ENCODE results near the gene MYH6. TPM values are rescaled to one million over a fixed set of nuclear protein-coding genes. Genes with fewer than 3 reads are reported as not detected.

MYH6 gene
- total RNA-seq, 2 donors from 2014 or later = 0.71 to 0.82 TPM

GRCh38 chr14:23359722-23360447, 48.2 kb downstream of the MYH6 start:
- Mint-ChIP-seq H3K9me3 (no peaks in the 10 kb centered on the region), H3K4me1 (no peaks in the 10 kb centered on the region), H3K27ac (no peak overlapping the region), H3K27me3 (peaks cover 19% of the 10 kb centered on the region), H3K36me3 (ENCODE audit: low read depth) (no peaks in the 10 kb centered on the region), H3K4me3 (no peak overlapping the region)
- no peak for ATAC-seq (replicated peaks)

- H3K27ac Mint-ChIP-seq = no peak overlapping the region
- no peaks in the 10 kb centered on the region for H3K9me3 Mint-ChIP-seq
- no peak for ATAC-seq (replicated peaks)
- no peaks in the 10 kb centered on the region for H3K36me3 Mint-ChIP-seq (ENCODE audit: low read depth)
- H3K4me3 Mint-ChIP-seq = no peak overlapping the region
- H3K27me3 Mint-ChIP-seq = peaks cover 15% of the 10 kb centered on the region
- no peaks in the 10 kb centered on the region for H3K4me1 Mint-ChIP-seq
Observed at GRCh38 chr14:23359167-23359626, 48.9 kb downstream of the MYH6 start.

GRCh38 chr14:23358553-23359166, 49.4 kb downstream of the MYH6 start:
- no peak overlapping the region for H3K27ac Mint-ChIP-seq
- H3K4me1 Mint-ChIP-seq = no peaks in the 10 kb centered on the region
- no peak overlapping the region for H3K4me3 Mint-ChIP-seq
- ATAC-seq (replicated peaks) = no peak
- no peaks in the 10 kb centered on the region for H3K9me3 Mint-ChIP-seq
- H3K36me3 Mint-ChIP-seq (ENCODE audit: low read depth) = no peaks in the 10 kb centered on the region
- peaks cover 21% of the 10 kb centered on the region for H3K27me3 Mint-ChIP-seq

GRCh38 chr14:23358042-23358441, 50.0 kb downstream of the MYH6 start:
- Mint-ChIP-seq H3K4me3 (no peak overlapping the region), H3K36me3 (ENCODE audit: low read depth) (no peaks in the 10 kb centered on the region), H3K9me3 (no peaks in the 10 kb centered on the region), H3K4me1 (peaks cover 6% of the 10 kb centered on the region), H3K27ac (no peak overlapping the region), H3K27me3 (peaks cover 26% of the 10 kb centered on the region)
- ATAC-seq (replicated peaks) = no peak

- Mint-ChIP-seq H3K27me3 (peaks cover 28% of the 10 kb centered on the region), H3K4me3 (no peak overlapping the region), H3K9me3 (no peaks in the 10 kb centered on the region), H3K36me3 (ENCODE audit: low read depth) (no peaks in the 10 kb centered on the region), H3K27ac (no peak overlapping the region), H3K4me1 (peaks cover 8% of the 10 kb centered on the region)
- no peak for ATAC-seq (replicated peaks)
Observed at GRCh38 chr14:23357261-23357660, 50.8 kb downstream of the MYH6 start.

- Mint-ChIP-seq H3K27me3 (peaks cover 28% of the 10 kb centered on the region), H3K4me1 (peaks cover 8% of the 10 kb centered on the region), H3K9me3 (no peaks in the 10 kb centered on the region), H3K27ac (no peak overlapping the region), H3K36me3 (ENCODE audit: low read depth) (no peaks in the 10 kb centered on the region), H3K4me3 (no peak overlapping the region)
- no peak for ATAC-seq (replicated peaks)
Observed at GRCh38 chr14:23356662-23357061, 51.4 kb downstream of the MYH6 start.

GRCh38 chr14:23355871-23356435, 52.1 kb downstream of the MYH6 start:
- Mint-ChIP-seq H3K27ac (no peak overlapping the region), H3K36me3 (ENCODE audit: low read depth) (no peaks in the 10 kb centered on the region), H3K4me1 (peaks cover 8% of the 10 kb centered on the region), H3K27me3 (peaks cover 31% of the 10 kb centered on the region), H3K9me3 (no peaks in the 10 kb centered on the region), H3K4me3 (no peak overlapping the region)
- no peak for ATAC-seq (replicated peaks)

GRCh38 chr14:23354990-23355389, 53.1 kb downstream of the MYH6 start:
- no peaks in the 10 kb centered on the region for H3K9me3 Mint-ChIP-seq
- ATAC-seq (replicated peaks) = no peak
- H3K36me3 Mint-ChIP-seq (ENCODE audit: low read depth) = no peaks in the 10 kb centered on the region
- H3K4me1 Mint-ChIP-seq = peaks cover 8% of the 10 kb centered on the region
- no peak overlapping the region for H3K4me3 Mint-ChIP-seq
- H3K27me3 Mint-ChIP-seq = peaks cover 31% of the 10 kb centered on the region
- no peak overlapping the region for H3K27ac Mint-ChIP-seq

- peaks cover 8% of the 10 kb centered on the region for H3K4me1 Mint-ChIP-seq
- ATAC-seq (replicated peaks) = no peak
- H3K27me3 Mint-ChIP-seq = peaks cover 31% of the 10 kb centered on the region
- no peaks in the 10 kb centered on the region for H3K36me3 Mint-ChIP-seq (ENCODE audit: low read depth)
- no peaks in the 10 kb centered on the region for H3K9me3 Mint-ChIP-seq
- peak overlapping the region; percentile 80 for H3K4me3 Mint-ChIP-seq
- H3K27ac Mint-ChIP-seq = no peak overlapping the region
Observed at GRCh38 chr14:23353433-23353780, 54.7 kb downstream of the MYH6 start.

- Mint-ChIP-seq H3K4me1 (peaks cover 8% of the 10 kb centered on the region), H3K36me3 (ENCODE audit: low read depth) (no peaks in the 10 kb centered on the region), H3K27ac (no peak within 1 kb of the TSS), H3K27me3 (peaks cover 31% of the 10 kb centered on the region), H3K9me3 (no peaks in the 10 kb centered on the region), H3K4me3 (peak within 1 kb of the TSS; percentile 80)
- peak; percentile 89 for ATAC-seq (replicated peaks)
Observed at GRCh38 chr14:23352506-23353432, 55.3 kb downstream of the MYH6 start, which contains the start of gene SLC22A17. TSS of gene SLC22A17 (minus strand) at chr14:23352887.

- Mint-ChIP-seq H3K4me3 (peak overlapping the region; percentile 80), H3K36me3 (ENCODE audit: low read depth) (no peaks in the 10 kb centered on the region), H3K27me3 (peaks cover 31% of the 10 kb centered on the region), H3K27ac (no peak overlapping the region), H3K9me3 (no peaks in the 10 kb centered on the region), H3K4me1 (peaks cover 8% of the 10 kb centered on the region)
- peak; percentile 31 for ATAC-seq (replicated peaks)
Observed at GRCh38 chr14:23351681-23352505, 56.2 kb downstream of the MYH6 start.

GRCh38 chr14:23349156-23349845, 58.8 kb downstream of the MYH6 start:
- Mint-ChIP-seq H3K27ac (no peak overlapping the region), H3K9me3 (no peaks in the 10 kb centered on the region), H3K4me1 (peaks cover 8% of the 10 kb centered on the region), H3K4me3 (no peak overlapping the region), H3K36me3 (ENCODE audit: low read depth) (no peaks in the 10 kb centered on the region), H3K27me3 (peaks cover 24% of the 10 kb centered on the region)
- ATAC-seq (replicated peaks) = no peak

- H3K36me3 Mint-ChIP-seq (ENCODE audit: low read depth) = no peaks in the 10 kb centered on the region
- no peak overlapping the region for H3K27ac Mint-ChIP-seq
- H3K4me3 Mint-ChIP-seq = no peak overlapping the region
- no peak for ATAC-seq (replicated peaks)
- no peaks in the 10 kb centered on the region for H3K9me3 Mint-ChIP-seq
- peaks cover 5% of the 10 kb centered on the region for H3K4me1 Mint-ChIP-seq
- peaks cover 13% of the 10 kb centered on the region for H3K27me3 Mint-ChIP-seq
Observed at GRCh38 chr14:23348297-23348655, 59.8 kb downstream of the MYH6 start.

Measured in activated T-helper 17 cell treated with anti-CD3 and anti-CD28 coated beads, Interleukin-2, amount 50 U/mL, for 72 hours (primary cell).